IMR-90 (cell line): ENCODE measurements around the gene GPR15LG.

Experiments used
- CEBPB ChIP-seq: IDR thresholded peaks from 2 replicates; pipeline ENCODE4 v1.6.1; 2012; ENCODE audit warnings: low read depth, low read length, improper control_type of control experiment
- CHD1 ChIP-seq: IDR thresholded peaks from 2 replicates; pipeline ENCODE4 v1.6.1; 2012; ENCODE audit warnings: low read depth, low read length, improper control_type of control experiment
- MAZ ChIP-seq: IDR thresholded peaks from 2 replicates; pipeline ENCODE4 v1.6.1; 2012; ENCODE audit warnings: low read depth, mild to moderate bottlenecking, low read length, improper control_type of control experiment, moderate library complexity, borderline replicate concordance
- POLR2A ChIP-seq: IDR thresholded peaks from 2 replicates; pipeline ENCODE4 v1.6.1; 2012; ENCODE audit warnings: mild to moderate bottlenecking, low read depth, low read length
- RAD21 ChIP-seq: IDR thresholded peaks from 2 replicates; pipeline ENCODE4 v1.6.1; 2012; ENCODE audit warnings: low read length, improper control_type of control experiment
- RCOR1 ChIP-seq: IDR thresholded peaks from 2 replicates; pipeline ENCODE4 v1.6.1; 2012; ENCODE audit warnings: mild to moderate bottlenecking, low read length, improper control_type of control experiment; ENCODE audit not compliant: insufficient replicate concordance
- RFX5 ChIP-seq: IDR thresholded peaks from 2 replicates; pipeline ENCODE4 v1.8.0; 2012; ENCODE audit warnings: low read depth, mild to moderate bottlenecking, low read length, moderate library complexity
- SMC3 ChIP-seq: fragments of 150-350 bp; IDR thresholded peaks from 2 replicates; pipeline ENCODE4 v1.6.1; 2016; ENCODE audit warnings: low read depth, mild to moderate bottlenecking, antibody characterized with exemption, low read length, moderate library complexity
- TF ChIP-seq, protein P1 (sequence below): conservative IDR thresholded peaks from 2 replicates; pipeline ENCODE4 v1.5.1; 2012; ENCODE audit warnings: mild to moderate bottlenecking, low read depth, low read length, improper control_type of control experiment

DNA sequence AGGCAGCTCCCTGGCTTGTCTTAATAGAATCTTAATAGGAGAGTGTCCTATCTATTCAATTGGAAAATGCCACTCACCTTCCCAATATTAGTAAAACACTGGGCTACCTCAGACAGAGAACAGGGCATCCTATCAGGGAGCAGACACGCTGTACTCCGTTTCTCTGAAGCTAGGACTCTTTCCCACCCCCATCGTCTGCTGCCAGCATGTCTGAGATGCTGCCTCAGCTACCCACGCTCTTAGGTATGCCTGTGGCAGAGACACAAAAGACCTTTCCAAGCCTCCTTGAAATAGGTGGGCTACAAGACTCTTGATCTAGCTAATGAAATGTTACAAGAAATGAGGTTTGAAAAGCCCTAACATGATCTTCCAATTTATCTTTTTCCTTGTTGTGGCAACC, 54.2 kb downstream of the GPR15LG start:
- TF ChIP-seq, protein P1, sequence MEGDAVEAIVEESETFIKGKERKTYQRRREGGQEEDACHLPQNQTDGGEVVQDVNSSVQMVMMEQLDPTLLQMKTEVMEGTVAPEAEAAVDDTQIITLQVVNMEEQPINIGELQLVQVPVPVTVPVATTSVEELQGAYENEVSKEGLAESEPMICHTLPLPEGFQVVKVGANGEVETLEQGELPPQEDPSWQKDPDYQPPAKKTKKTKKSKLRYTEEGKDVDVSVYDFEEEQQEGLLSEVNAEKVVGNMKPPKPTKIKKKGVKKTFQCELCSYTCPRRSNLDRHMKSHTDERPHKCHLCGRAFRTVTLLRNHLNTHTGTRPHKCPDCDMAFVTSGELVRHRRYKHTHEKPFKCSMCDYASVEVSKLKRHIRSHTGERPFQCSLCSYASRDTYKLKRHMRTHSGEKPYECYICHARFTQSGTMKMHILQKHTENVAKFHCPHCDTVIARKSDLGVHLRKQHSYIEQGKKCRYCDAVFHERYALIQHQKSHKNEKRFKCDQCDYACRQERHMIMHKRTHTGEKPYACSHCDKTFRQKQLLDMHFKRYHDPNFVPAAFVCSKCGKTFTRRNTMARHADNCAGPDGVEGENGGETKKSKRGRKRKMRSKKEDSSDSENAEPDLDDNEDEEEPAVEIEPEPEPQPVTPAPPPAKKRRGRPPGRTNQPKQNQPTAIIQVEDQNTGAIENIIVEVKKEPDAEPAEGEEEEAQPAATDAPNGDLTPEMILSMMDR: no peak
- TF ChIP-seq MAZ (no peak), POLR2A (no peak), RCOR1 (no peak), RFX5 (no peak), CHD1 (no peak), SMC3 (no peak), RAD21 (no peak), CEBPB (no peak)
